KG1 (cell line): ENCODE results near the gene DCAF12.
"Not testable (repeated sequence)": the region's sequence is repeated elsewhere in the genome, so short reads cannot be mapped to it uniquely, and the experiment has no call there.

ENCODE experiments used
- DNase-seq: peaks from one replicate; lab custom pipeline; 2025; lab: John Stamatoyannopoulos, UW

Gene DCAF12

DNA sequence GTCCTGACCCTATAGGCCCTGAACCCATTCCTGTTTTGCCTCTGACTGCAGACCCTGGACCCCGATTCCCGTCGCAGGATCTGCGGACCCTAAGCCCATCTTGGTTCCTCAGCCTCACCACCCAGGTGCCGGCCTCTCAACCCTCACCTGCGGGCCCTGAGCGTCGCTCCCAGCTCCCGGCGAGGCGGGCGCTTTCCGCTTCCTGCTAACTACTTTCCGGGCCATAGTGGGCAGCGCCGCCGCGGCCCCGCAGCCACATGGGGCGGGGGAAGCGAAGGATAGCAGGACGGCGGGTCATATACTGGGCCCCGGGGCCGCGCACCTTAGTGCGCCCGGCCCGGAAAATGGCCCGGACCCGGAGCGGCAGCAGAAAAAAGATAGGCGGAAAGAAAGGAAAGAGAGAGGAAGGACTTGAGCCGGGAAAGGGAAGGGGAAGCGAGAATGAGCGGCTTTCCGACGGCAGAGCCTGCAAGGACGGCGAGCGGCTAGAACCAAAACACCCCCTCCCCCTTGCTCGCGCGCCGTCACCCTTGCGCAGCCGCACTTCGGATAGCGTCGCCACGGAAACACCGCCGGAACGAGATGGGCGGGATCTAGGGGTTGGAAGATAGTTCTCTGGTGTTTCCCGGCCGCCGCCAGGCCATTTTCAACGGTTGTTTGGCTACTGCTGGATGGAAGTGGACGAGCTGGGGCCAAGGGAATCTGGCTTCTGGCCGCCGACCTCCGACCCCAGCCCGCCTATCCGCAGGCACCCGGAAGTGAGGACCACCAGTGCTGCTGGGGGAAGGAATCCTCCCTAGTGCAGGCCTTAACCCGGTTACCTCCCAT, at the start of gene DCAF12:
DCAF12 (minus strand) TSS at position 492 of the 828 bp plus-strand sequence; CDS start at position 225, 267 bp downstream.
- DNase-seq, result peak; percentile 82

DNA sequence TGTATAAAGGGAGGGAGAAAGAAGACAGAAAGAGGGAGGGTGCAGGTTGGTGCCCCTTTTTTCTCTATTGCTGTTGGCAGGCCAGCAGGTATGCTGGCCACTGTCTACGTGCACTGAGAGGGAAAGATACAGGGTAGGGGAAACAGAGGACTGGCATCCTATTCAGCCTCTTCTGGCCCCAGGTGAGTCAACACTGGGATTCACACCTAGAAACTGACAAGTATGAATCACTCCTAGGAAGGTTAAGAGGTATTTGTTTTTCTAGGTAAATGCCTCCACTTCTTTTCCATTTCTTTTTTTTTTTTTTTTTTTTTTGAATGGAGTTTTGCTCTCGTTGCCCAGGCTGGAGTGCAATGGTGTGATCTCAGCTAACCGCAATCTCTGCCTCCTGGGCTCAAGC, 49.6 kb upstream of the DCAF12 start:
- no peak for DNase-seq

DNA sequence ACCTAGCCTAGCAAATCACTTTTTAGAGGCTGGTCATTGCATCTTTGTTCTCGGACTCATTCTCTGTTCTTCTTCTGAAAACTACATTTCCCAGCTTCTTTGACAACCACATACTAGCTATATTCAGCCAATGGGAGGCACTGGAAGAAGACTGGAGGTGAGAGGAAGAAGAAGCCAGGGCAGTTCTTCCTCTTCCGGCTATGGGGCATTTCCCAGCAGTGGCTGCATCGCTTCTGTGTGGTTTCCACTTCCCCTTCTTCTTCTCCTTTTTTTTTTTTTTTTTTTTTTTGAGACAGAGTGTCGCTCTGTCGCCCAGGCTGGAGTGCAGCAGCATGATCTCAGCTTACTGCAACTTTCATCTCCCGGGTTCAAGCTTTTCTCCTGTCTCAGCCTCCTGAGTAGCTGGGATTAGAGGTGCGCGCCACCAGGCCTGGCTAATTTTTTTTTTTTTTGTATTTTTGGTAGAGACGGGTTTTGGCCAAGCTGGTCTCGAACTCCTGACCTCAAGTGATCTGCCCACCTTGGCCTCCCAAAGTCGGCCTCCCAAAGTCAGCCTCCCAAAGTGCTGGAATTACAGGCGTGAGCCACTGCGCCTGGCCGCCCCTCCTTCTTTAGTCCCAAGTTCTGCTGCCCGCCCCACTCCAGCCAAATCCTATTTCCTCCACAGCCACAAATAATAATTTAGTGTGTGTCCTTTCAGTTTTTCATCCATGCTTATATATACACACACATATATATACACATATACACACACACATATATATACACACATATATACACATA, 45.4 kb upstream of the DCAF12 start:
- DNase-seq, result peak; percentile 68

DNA sequence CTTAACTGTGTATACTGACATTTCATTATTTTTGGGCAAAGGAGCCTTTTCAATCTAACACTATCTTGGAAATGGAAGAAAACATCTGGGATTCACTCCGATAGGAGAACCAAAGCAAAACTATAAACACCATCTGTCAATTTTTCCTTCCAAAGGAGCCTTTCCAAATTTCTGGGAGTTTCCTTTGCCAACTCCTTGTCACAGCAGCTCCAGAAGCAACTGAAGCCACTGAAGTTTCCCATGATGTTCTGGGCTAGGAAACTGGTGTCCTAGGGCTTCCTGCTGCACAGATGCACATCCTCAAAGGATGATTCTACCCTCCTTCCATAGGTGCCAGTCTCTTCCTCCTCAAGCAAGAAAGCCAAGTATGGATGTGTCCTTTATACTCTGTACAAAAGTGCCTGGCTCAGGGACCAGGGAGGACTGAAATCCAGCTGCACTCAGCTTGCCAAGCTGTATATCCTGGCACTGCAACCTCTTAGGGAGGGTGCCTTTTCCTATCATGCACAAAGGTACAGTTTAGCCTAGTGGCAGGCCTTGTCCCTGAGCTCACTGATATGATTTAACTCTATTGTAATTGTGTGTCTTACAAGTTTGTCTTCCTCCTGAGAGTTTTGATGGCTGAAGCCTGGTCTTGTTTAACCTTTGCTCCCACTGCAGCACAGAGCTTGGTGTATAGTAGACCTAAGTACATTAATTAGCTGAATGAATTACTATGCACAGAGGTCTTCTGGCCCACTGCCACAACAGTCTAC, 43.9 kb upstream of the DCAF12 start:
- no peak for DNase-seq

DNA sequence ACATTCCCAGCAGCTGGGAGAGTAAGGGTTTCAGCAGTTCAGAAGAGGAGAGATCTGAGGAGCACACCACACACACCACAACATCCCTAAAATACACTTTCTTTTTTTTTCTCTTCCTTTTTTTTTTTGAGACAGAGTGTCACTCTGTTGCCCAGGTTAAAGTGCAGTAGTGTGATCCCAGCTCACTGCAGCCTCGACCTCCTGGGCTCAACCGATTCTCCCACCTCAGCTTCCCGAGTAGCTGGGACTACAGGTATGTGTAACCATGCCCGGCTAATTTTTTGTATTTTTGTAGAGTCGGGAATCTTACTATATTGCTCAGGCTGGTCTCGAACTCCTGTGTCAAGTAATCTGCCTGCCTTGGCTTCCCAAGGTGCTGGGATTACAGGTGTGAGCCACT, 42.6 kb upstream of the DCAF12 start:
- DNase-seq, result no peak

DNA sequence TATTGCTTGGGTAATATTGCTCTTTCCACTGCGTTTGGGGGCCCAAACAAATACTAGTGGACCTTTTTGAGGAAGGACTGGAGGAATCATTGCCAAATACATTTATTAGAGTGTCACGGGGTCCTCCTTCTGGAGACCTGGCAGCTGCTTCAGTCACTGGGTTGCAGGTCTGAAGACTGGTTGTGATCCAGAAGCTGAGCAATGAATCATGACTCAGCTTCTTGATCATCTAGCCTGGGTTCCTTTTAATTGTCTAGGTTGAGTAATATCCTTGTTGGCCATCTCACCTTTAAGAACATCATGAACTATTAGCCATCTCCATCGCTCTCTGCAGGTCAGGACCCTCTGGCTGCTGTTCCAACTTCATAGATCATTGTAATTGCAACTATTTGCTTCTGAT, 36.9 kb upstream of the DCAF12 start:
- DNase-seq, result no peak

DNA sequence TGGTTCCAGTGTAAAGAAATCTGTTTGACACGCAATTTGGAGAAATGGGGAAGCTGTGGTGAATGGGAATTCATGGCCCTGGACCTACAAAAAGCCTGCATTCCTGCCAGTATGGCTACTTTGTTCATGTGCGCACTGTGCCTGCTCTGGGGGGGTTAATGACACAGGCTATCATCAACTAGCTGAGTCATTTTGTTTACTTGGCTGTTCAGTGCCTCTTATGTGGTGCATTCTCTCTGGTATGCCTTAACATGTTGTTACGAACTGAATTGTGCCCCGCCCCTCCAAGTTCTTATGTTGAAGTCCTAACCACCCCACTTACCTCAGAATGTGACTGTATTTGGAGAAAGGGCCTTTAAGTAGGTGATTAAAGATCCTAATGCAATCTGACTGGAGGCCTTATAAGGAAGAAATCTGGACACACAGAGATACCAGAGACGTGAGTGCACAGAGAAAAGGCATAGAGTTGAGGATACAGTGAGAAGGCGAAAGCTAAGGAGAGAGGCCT, 31.9 kb upstream of the DCAF12 start:
- DNase-seq, result no peak

DNA sequence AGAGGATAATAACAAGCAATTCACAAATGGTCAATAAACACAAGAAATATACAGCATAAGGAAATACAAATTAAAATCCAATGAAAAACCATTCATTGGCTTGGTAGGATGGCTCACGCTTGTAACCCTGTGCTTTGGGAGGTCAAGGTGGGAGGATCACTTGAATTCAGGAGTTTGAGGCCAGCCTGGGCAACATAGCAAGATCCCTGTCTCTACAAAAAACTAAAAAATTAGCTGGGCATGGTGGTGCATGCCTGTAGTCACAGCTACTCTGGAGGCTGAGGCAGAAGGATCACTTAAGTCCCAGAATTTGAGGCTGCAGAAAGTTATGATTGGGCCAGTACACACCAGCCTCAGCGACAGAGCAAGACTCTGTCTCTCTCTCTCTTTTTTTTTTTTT, 31.4 kb upstream of the DCAF12 start:
- DNase-seq, result no peak

DNA sequence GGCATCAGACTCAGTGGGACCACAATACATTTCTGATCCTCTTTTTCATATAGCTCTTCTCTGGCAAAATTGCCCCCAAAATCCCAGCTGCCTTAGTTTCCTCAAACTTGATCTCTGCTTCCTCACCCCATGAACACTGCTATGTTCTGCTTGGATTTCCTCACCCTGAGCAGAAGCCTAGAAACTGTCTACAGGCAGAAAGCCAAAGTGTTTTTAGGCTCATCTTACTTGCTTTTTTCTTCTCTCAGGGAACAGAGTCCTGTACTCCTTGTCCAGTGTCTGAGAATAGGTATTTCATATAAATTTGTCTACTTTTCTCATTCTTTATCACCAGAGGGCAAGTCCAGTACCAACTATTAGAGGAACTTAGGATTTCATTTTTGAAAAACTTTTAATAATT, 30.8 kb upstream of the DCAF12 start:
- DNase-seq, result no peak

DNA sequence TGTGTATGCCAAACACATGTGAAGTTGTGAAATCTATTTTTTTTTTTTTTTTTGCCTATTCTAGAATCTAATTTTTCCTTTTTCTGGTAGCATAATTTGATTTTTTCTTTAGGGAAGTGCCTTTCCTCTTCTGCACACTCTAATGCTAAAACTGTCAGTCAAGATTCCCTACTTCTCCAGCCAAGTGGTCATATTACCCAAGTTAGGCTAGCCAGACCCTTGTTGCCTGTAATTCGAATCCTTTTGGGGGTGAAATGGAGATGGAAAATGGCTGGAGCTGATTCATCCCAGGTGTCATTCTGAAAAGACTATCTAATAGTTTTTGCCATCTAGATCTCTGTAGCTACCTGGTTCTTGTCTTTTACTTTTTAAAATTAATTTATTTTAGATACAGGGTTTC, 27.6 kb upstream of the DCAF12 start:
- no peak for DNase-seq

DNA sequence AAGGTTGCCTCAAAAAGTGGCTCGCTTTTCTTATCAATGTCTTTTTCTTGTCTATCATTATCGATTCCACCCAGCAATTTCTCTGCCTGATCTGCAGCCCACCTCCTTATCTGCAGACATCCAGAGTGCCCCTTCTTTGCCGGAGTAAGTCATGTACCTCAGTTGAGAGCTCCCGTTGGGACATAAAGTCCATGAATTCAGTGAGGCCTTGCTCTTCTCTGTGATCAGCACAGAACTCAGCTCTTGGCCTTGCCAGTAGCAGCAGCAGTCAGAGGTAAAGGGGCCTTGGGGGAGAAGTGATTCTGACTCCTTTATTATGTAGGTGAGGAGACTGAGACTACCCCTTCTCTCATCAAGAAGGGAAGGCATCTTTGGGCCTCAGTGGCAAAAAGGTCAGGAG, 24.9 kb upstream of the DCAF12 start:
- DNase-seq, result no peak

DNA sequence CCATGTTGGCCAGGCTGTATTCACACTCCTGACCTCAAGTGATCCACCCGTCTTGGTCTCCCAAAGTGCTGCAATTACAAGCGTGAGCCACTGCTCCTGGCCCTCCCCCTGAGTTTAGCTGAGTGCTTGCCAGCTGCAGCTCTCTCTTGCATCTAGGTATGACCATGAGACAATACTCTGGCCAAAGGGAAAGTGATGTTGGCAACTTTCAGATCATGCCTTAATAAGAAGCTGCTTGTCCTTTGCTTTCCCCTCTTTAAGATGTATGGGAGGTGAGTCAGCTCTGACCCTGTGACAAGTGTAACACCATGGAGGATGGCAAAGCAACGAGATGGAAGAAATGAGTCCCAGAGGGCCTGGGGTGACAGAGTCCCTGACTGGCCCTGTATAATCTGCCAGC, 18.7 kb upstream of the DCAF12 start:
- no peak for DNase-seq

DNA sequence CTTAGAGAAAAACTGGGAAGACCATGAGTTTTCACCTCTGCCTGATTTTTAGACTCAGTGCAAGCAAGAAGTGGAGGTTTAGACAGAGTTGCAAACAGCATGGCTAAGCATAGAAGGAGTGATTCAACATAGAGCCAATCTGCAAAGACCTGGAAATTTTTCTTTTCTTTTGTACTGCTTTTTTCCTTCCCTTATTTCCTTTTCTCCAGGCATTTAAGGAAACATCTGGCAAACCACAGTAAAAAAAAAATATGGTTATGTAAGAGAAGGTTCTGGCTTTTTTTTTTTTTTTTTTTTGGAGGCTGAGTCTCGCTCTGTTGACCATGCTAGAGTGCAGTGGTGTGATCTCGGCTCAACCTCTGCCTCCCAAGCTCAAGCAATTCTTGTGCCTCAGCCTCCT, 16.6 kb upstream of the DCAF12 start:
- DNase-seq, result peak; percentile 26

DNA sequence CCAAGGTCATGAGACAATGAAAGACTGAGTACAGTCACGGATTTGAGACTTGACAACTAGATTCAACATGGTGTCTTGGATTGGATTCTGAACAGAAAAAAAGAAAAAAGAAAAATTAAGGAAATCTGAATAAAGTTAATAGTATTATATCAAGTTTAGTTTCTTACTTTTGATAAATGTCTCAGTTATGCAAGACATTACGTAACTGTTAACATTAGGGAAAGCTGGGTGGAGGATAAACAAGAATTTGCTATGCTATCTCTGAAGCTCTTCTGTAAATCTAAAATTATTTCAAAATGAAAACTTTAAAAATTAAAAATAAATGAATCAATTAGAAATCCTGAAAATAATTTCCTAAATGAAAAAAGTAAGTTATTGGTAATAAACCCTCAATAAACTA, 14.4 kb upstream of the DCAF12 start:
- no peak for DNase-seq

DNA sequence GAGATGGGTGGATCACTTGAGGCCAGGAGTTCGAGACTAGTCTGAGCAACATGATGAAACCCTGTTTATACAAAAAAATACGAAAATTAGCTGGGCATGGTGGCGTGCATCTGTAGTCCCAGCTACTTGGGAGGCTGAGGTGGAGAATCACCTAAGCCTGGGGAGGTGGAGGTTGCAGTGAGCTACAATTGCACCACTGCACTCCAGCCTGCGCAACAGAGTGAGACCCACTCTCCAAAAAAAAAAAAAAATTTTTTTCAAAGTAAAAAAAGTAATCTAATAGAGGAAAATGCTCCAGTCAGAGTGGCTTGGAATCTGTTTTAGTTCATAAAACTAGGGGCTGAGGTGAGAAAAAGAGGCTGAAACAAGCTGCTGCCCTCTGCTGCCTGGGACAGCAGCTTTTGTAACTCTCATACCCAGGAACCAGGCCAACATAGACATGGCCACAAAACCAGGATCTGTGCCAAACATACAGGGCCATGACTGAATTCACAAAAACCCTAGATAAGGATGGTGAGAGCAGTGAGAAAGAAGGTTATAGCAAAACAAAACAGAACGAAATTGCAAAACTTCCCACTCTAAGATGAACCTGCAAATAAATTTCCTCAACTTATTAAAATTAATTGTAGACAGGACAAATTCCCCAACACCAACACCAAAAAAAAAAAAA, 13.1 kb upstream of the DCAF12 start:
- DNase-seq, result no peak

DNA sequence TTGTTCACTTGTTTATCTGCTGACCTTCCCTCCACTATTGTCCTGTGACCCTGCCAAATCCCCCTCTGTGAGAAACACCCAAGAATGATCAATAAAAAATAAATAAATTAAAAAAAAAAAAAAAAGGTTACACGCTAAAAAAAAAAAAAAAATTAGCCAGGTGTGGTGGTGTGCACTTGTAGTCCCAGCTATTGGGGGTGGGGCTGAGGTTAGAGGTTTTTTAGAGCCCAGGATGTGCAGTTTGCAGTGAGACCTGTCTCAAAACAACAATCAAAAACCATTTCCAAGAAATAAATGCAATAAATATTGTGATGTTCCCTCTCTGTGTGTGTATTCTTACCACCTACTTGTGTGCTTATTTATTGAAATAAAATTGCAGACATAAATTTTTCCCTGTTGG, 12.1 kb upstream of the DCAF12 start:
- not testable (repeated sequence) for DNase-seq

DNA sequence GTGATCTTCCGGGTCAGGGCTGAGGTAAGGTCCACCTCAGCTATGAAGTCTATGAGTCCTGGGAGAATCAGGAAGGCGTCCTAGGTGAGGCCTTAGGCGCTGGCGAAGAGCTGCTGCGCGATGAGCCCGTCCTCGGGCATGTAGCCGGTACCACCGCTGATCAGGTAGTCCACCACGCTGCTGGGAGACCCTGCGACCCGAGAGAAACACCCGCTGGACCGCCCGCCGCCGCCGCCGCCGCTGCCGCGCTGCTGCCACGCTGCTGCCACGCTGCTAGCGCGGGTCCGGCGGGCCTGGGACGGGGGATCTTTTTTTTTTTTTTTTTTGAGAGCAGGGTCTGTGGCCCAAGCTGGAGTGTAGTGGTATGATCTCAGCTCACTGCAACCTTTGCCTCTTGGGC, 8.0 kb upstream of the DCAF12 start:
- no peak for DNase-seq

DNA sequence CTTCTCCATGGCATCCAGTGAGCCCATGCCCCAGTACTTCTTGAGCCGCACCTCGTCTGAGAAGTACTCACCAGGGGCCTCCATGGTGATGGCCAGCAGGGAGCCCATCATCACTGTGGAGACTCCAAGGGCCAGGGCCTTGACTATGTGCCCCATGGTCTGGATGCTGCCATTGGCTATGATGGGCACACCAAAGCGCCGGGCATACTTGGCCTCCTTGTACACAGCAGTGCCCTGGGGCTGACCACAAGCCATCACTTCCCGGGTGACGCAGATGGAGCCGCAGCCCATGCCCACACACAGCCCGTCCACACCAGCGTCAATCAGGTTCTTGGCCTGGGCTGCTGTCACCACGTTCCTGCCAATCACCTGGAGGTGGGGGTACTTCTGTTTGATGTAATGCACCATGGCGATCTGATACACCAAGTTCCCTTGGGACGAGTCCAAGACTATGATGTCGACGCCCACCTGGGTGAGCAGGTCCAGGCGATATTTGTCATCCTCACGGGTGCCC, 7.0 kb upstream of the DCAF12 start:
- DNase-seq, result no peak

DNA sequence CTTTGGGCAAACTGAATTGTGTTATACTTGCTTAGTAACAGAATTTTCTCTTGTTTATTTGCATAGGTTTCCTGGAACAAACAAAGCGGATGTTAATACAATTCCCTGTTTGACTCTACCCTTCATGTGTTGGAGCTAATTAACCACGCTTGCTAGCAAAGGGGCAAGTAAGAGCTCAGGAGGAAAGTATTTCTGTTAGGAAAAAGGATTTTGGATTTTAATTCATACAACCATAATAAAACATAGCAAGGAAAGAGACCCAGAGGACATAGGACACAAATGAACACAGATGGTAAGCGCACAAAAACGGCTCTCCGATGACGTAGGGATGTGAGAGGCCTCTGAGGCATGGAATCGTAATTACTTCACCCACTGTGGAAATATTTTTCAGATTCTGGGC, 5.1 kb upstream of the DCAF12 start:
- DNase-seq, result no peak

DNA sequence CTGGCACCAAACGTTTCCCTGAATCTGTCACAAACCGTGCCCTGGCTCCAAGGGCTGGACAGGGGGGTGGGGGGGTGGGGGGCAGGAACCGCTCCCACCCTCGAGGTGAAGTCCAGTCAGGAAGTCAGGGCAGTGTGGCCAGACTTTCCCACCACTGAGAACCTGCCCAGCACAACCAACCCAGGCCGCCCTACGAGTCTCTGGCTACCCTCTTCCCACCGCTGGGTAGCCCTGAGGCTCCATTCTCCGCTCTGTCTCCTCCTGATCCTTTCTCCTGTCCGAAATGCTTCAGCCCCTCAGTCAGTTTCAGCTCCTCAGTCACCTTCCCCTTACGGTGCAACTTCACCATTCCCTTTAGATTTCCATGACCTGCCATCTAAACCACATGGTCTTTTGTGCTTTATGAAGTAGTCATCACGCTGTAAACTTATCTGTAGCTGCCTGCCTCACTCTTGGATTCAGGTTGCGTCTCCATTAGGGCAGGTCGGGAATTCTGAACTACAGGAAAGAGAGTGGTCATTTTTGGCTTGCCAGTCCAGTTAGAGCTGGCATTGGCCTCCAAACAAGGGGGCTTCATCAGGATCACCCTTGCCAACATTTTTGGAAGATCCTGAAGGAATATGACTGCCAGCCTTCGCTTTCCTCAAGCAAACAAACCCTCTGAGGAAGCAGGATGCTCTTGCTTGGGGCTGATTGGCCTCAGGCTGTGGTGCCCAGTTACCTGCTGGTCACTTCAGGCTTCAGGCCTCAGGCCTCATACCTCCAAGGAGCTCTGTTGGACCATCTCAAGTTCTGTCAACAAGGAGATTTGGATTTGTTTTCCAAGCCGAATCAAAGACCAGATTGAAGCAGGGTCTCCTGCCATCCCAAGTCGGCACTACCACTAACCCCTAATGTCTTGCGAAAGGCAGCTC, 794 bp upstream of the DCAF12 start:
- no peak for DNase-seq
